H1 (cell line): ENCODE results near the gene MGLL. TPM values are rescaled to one million over a fixed set of nuclear protein-coding genes. Genes with fewer than 3 reads are reported as not detected.

ENCODE experiments used
- CTCF ChIA-PET: fragments of 300-600 bp; sonication (Branson Sonifier 250); formaldehyde crosslinking; loops from one replicate; lab custom pipeline; 2021; ENCODE audit not compliant: partially characterized antibody; lab: Charles Lee
- POLR2A ChIA-PET: fragments of 300-600 bp; sonication (Branson Sonifier 250); formaldehyde crosslinking; loops from one replicate; lab custom pipeline; 2021; ENCODE audit warnings: inconsistent platforms; ENCODE audit not compliant: partially characterized antibody; lab: Charles Lee
- DNase-seq, 2 experiments: peaks; one replicate each; pipeline versions ENCODE4 v3.0.0 to v3.0.0-alpha.2; 2010 to 2022; ENCODE audit warnings: low spot score in 2 of 2, low read depth in 1 of 2, mixed read lengths in 1 of 2
- FAIRE-seq: peaks from 2 replicates; lab custom pipeline; 2011; peaks lifted over from hg19 to GRCh38; lab: Jason Lieb, UNC
- H2AFZ ChIP-seq: 2 replicates; pipeline ENCODE4 v1.8.1; 2012; ENCODE audit warnings: low read length, inconsistent platforms
- H2AK5ac ChIP-seq: 2 replicates; pipeline ENCODE4 v1.6.1; 2013; ENCODE audit warnings: low read depth, low read length
- H2BK120ac ChIP-seq: replicated peaks from 2 replicates; pipeline ENCODE3; 2013; ENCODE audit warnings: low read depth, low read length, inconsistent platforms
- H2BK12ac ChIP-seq: 2 replicates; pipeline ENCODE4 v1.6.1; 2013; ENCODE audit warnings: low read depth, low read length
- H2BK15ac ChIP-seq: 2 replicates; pipeline ENCODE4 v1.6.1; 2013; ENCODE audit warnings: low read length
- H2BK20ac ChIP-seq: 2 replicates; pipeline ENCODE4 v1.6.1; 2013; ENCODE audit warnings: low read length
- H2BK5ac ChIP-seq: 2 replicates; pipeline ENCODE4 v1.6.1; 2013; ENCODE audit warnings: low read depth, low read length
- H3K14ac ChIP-seq: 2 replicates; pipeline ENCODE4 v1.6.1; 2013; ENCODE audit warnings: inconsistent platforms; ENCODE audit not compliant: insufficient read length
- H3K18ac ChIP-seq: 2 replicates; pipeline ENCODE4 v1.6.1; 2013; ENCODE audit warnings: low read length; ENCODE audit errors: extremely low read depth
- H3K23ac ChIP-seq: 2 replicates; pipeline ENCODE4 v1.6.1; 2013; ENCODE audit warnings: inconsistent platforms; ENCODE audit not compliant: insufficient read length
- H3K23me2 ChIP-seq: 2 replicates; pipeline ENCODE4 v1.6.1; 2013; ENCODE audit warnings: low read depth, low read length
- H3K27ac ChIP-seq: 2 replicates; pipeline ENCODE4 v1.6.1; 2011; ENCODE audit warnings: low read depth, low read length, inconsistent platforms
- H3K27me3 ChIP-seq, 4 experiments: replicated peaks in 1 of 4; 1 replicate in 1 of 4; 2 replicates in 3 of 4; pipeline versions ENCODE4 v1.6.1 to v1.8.1; 2011 to 2013; ENCODE audit warnings: low read length in 3 of 4, mild to moderate bottlenecking in 3 of 4, inconsistent platforms in 2 of 4, mixed read lengths in 2 of 4, moderate library complexity in 1 of 4; ENCODE audit not compliant: control insufficient read depth in 3 of 4, insufficient read depth in 3 of 4; ENCODE audit errors: extremely low read depth in 1 of 4
- H3K36me3 ChIP-seq, 4 experiments: 2 replicates each; pipeline versions ENCODE4 v1.6.1 to v1.8.1; 2011 to 2013; ENCODE audit warnings: mild to moderate bottlenecking in 4 of 4, low read length in 3 of 4, moderate library complexity in 2 of 4, control low read depth in 1 of 4, inconsistent platforms in 1 of 4; ENCODE audit not compliant: insufficient read depth in 4 of 4, control insufficient read depth in 2 of 4
- H3K4ac ChIP-seq: replicated peaks from 2 replicates; pipeline ENCODE3; 2013; ENCODE audit warnings: low read length, low read depth, mixed read lengths, inconsistent platforms; ENCODE audit not compliant: insufficient read length
- H3K4me1 ChIP-seq, 4 experiments: replicated peaks in 1 of 4; 1 replicate in 1 of 4; 2 replicates in 3 of 4; pipeline versions ENCODE4 v1.6.1 to v1.8.1; 2011 to 2013; ENCODE audit warnings: low read length in 3 of 4, inconsistent platforms in 2 of 4, mixed read lengths in 1 of 4; ENCODE audit not compliant: insufficient read depth in 4 of 4, control insufficient read depth in 3 of 4
- H3K4me2 ChIP-seq, 2 experiments: 2 replicates each; pipeline versions ENCODE4 v1.6.1 to v1.8.1; 2011 to 2013; ENCODE audit warnings: low read depth in 2 of 2, low read length in 2 of 2, control low read depth in 1 of 2, inconsistent platforms in 1 of 2, mild to moderate bottlenecking in 1 of 2; ENCODE audit not compliant: insufficient read depth in 1 of 2
- H3K4me3 ChIP-seq, 4 experiments: fragments of 200-600, 300-600 bp in 1 of 4; sonication (generic), shearing (Covaris generic), sonication (Bioruptor Twin) in 1 of 4; 2 replicates each; pipeline versions ENCODE4 v1.5.1 to v1.8.1; 2011 to 2016; ENCODE audit warnings: low read length in 4 of 4, low read depth in 3 of 4, control low read depth in 2 of 4, inconsistent platforms in 2 of 4, mild to moderate bottlenecking in 2 of 4, mixed read lengths in 1 of 4, moderate library complexity in 1 of 4; ENCODE audit not compliant: insufficient read depth in 2 of 4; ENCODE audit errors: extremely low read depth in 1 of 4
- H3K56ac ChIP-seq: replicated peaks from 2 replicates; pipeline ENCODE3; 2013; ENCODE audit warnings: low read depth, mild to moderate bottlenecking, mixed read lengths, low read length, inconsistent platforms; ENCODE audit not compliant: insufficient read length
- H3K79me1 ChIP-seq: 2 replicates; pipeline ENCODE4 v1.6.1; 2013; ENCODE audit warnings: low read depth, low read length, control low read depth
- H3K79me2 ChIP-seq, 2 experiments: 2 replicates each; pipeline versions ENCODE4 v1.6.1 to v1.8.1; 2012 to 2013; ENCODE audit warnings: low read length in 2 of 2, mild to moderate bottlenecking in 2 of 2, inconsistent platforms in 1 of 2; ENCODE audit not compliant: insufficient read depth in 2 of 2, control insufficient read depth in 1 of 2
- H3K9ac ChIP-seq, 4 experiments: replicated peaks in 1 of 4; 1 replicate in 1 of 4; 2 replicates in 3 of 4; pipeline versions ENCODE4 v1.6.1 to v1.8.1; 2011 to 2013; ENCODE audit warnings: low read depth in 3 of 4, low read length in 3 of 4, control low read depth in 2 of 4, mild to moderate bottlenecking in 2 of 4, moderate library complexity in 2 of 4, inconsistent platforms in 1 of 4; ENCODE audit errors: extremely low read depth in 1 of 4
- H3K9me3 ChIP-seq, 2 experiments: 2 replicates each; pipeline versions ENCODE4 v1.6.1 to v1.8.1; 2012 to 2013; ENCODE audit warnings: mild to moderate bottlenecking in 2 of 2, moderate library complexity in 2 of 2, control low read depth in 1 of 2, inconsistent platforms in 1 of 2, low read depth in 1 of 2, low read length in 1 of 2, mixed read lengths in 1 of 2; ENCODE audit not compliant: insufficient read depth in 2 of 2
- H4K20me1 ChIP-seq, 2 experiments: replicated peaks in 1 of 2; 2 replicates each; pipeline versions ENCODE3 to v1.8.1; 2011 to 2013; ENCODE audit warnings: inconsistent platforms in 2 of 2, low read length in 2 of 2, mild to moderate bottlenecking in 1 of 2; ENCODE audit not compliant: insufficient read depth in 2 of 2, control insufficient read depth in 1 of 2
- H4K5ac ChIP-seq: 2 replicates; pipeline ENCODE4 v1.6.1; 2013; ENCODE audit warnings: low read length, low read depth, mixed read lengths, inconsistent platforms; ENCODE audit not compliant: insufficient read length
- H4K8ac ChIP-seq: 2 replicates; pipeline ENCODE4 v1.8.0; 2013; ENCODE audit warnings: mild to moderate bottlenecking, moderate library complexity, low read length, inconsistent platforms; ENCODE audit not compliant: insufficient read depth; ENCODE audit errors: extremely low read depth
- H4K91ac ChIP-seq: replicated peaks from 2 replicates; pipeline ENCODE3; 2013; ENCODE audit warnings: low read length, mixed read lengths, inconsistent platforms; ENCODE audit not compliant: insufficient read length
- CHD1 ChIP-seq: IDR thresholded peaks from 2 replicates; pipeline ENCODE4 v1.6.1; 2012; ENCODE audit warnings: low read depth, low read length, improper control_type of control experiment
- CTBP2 ChIP-seq: IDR thresholded peaks from 2 replicates; pipeline ENCODE4 v1.7.0; 2011; ENCODE audit warnings: borderline replicate concordance, mild to moderate bottlenecking, moderate library complexity, mixed read lengths, low read length; ENCODE audit not compliant: insufficient read depth, insufficient read length
- GABPA ChIP-seq: IDR thresholded peaks from 2 replicates; pipeline ENCODE4 v1.6.1; 2011; ENCODE audit warnings: mild to moderate bottlenecking, low read length, moderate library complexity, borderline replicate concordance; ENCODE audit not compliant: insufficient read depth
- WGBS, 2 experiments: shearing (Covaris generic) in 1 of 2; methylation state at CpG; one replicate each; pipeline versions ENCODE4 v1.1.6 to v1.1.7; 2013 to 2015; ENCODE audit warnings: low lambda C conversion rate in 2 of 2, mixed read lengths in 2 of 2, inconsistent platforms in 1 of 2, low coverage in 1 of 2, missing lambda C conversion rate in 1 of 2; ENCODE audit not compliant: insufficient replicate concordance in 2 of 2, insufficient coverage in 1 of 2, insufficient read length in 1 of 2; ENCODE audit errors: extremely low coverage in 1 of 2, missing lambda C conversion rate in 1 of 2; 5-methylcytosine and 5-hydroxymethylcytosine counted together
- polyA plus RNA-seq, 7 experiments: library from polyadenylated mRNA; depleted of rRNA in 3 of 7; stranded (reverse) in 5 of 7; unstranded in 2 of 7; fragments of >200 nt in 5 of 7; fragments of 200-250 nt in 2 of 7; gene quantifications; 1 replicate in 5 of 7; 2 replicates in 1 of 7; 4 replicates in 1 of 7; pipeline versions ENCODE4 v1.2.1 to v1.2.3, GENCODE V29; 2011 to 2013; ENCODE audit warnings: missing spikeins in 2 of 7, mixed read lengths in 2 of 7
- total RNA-seq: library from RNA; stranded (reverse); fragmentation: NEBNext Ultra II Directional; extraction: Animal tissue kit (Norgen Biotek cat#: 25700); gene quantifications from 2 replicates; pipeline ENCODE4 v1.2.1, GENCODE V29; 2021

MGLL gene
- total and polyA plus RNA-seq, 2 of the 8 experiments (the other 6 are each of a cell fraction or from before 2014, with no cell fraction given): 0.05 to 0.34 TPM

DNA sequence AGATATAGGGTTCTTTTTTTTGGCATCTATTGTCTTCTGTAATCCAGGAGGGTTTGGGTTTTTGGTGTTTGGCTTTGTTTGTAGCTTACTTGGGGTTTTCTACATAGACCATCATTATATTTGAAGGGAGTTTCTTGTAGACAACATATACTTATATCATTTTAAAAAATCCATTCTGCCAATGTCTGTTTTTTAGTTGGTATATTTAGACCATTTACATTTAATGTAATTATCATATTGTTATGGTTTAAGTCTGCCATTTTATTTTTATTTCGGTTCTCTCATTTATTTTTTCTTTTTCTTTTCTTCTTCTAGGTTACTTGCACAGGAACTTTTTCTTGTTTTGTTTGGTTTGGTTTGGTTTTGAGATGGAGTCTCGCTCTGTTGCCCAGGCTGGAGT lies 5.5 kb upstream of the MGLL start:
- H3K18ac ChIP-seq: no peak overlapping the region
- H3K56ac ChIP-seq: no peak overlapping the region
- H3K9ac ChIP-seq: no peak overlapping the region
- no peak overlapping the region for H2AFZ ChIP-seq
- no peak overlapping the region for H2BK15ac ChIP-seq
- H3K79me1 ChIP-seq: no peaks in the 10 kb centered on the region
- no peak overlapping the region for H2BK12ac ChIP-seq
- WGBS, 2 experiments: 84% methylated on average over 2 of the region's 2 CpGs; no CpG with 5 or more reads in 1 of the 2 experiments
- H4K8ac ChIP-seq: no peak overlapping the region
- no peak overlapping the region for H3K23ac ChIP-seq
- no peak for TF ChIP-seq CTBP2
- TF ChIP-seq CHD1: no peak
- TF ChIP-seq GABPA: no peak
- no peak overlapping the region for H2BK120ac ChIP-seq
- H4K5ac ChIP-seq: no peak overlapping the region
- no peak overlapping the region for H3K4me2 ChIP-seq
- DNase-seq (no peak), FAIRE-seq (no peak)
- ChIA-PET POLR2A (no interaction called here), CTCF (no interaction called here)
- H3K36me3 ChIP-seq: no peaks in the 10 kb centered on the region
- no peak overlapping the region for H3K27ac ChIP-seq
- no peak overlapping the region for H2BK5ac ChIP-seq
- H2BK20ac ChIP-seq: no peak overlapping the region
- peaks cover 0 to 3% of the 10 kb centered on the region in 2 experiments for H4K20me1 ChIP-seq
- H2AK5ac ChIP-seq: no peak overlapping the region
- no peaks in the 10 kb centered on the region for H3K79me2 ChIP-seq
- no peak overlapping the region for H3K4ac ChIP-seq
- H3K23me2 ChIP-seq: peaks cover 2% of the 10 kb centered on the region; the same call in 1 of the 2 replicates
- no peak overlapping the region for H4K91ac ChIP-seq
- H3K14ac ChIP-seq: no peak overlapping the region
- H3K27me3 ChIP-seq: peaks cover 3 to 17% (median 13%) of the 10 kb centered on the region in 4 experiments; a peak in 6 of 7 replicates
- 0 out of 4 replicates have a peak, but pooled peaks cover 0 to 4% of the 10 kb centered on the region in 2 experiments for H3K9me3 ChIP-seq
- no peak overlapping the region for H3K4me3 ChIP-seq
- no peaks in the 10 kb centered on the region; a peak in 1 of 7 replicates for H3K4me1 ChIP-seq
